ENCODE results near the gene SSTR5. TPM values are rescaled to one million over a fixed set of nuclear protein-coding genes. Genes with fewer than 3 reads are reported as not detected.

SSTR5 gene
- total and polyA plus RNA-seq, 2 donors (not counting 1 experiment from before 2014, with no cell fraction given) = not detected

DNA sequence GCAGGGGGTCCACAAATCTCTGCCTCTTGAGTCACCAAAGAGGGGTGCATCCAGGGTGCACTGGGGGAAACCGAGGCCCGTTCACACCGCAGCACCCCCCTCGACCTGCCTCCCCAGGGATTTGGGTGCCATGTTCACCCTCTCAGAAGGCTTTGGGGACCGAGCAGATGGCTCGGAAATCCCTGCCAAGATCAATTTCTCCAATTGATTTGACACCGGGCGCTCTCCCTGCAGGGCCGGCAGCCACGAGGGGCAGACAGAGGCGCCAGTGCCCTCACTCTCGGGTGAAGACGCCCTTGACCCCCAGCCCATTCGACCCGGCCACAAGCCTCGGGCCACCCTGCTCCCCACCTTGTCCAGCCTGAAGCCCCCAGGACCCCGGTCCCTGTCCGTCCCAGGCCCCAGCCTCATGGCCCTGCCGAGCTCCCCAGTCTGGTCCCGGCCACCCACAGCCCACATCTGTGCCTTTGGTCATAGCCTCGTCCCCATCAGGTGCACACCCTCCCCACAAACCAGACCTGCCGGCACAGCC lies 9.3 kb downstream of the SSTR5 start:
- no peaks in the 10 kb centered on the region for H3K4me1 ChIP-seq (ENCODE audit: control insufficient read depth in 2 of 2, insufficient read depth in 2 of 2, low read length in 2 of 2)
- Mint-ChIP-seq H3K4me3 (no peak overlapping the region), H3K4me1 (no peaks in the 10 kb centered on the region), H3K27me3 (peaks cover 10% of the 10 kb centered on the region), H3K27ac (no peak overlapping the region), H3K9me3 (ENCODE audit: insufficient read depth) (peaks cover 7% of the 10 kb centered on the region)
- peaks cover 0 to 46% (median 14%) of the 10 kb centered on the region in 3 donors for H3K9me3 ChIP-seq (ENCODE audit: control extremely low read depth in 1 of 3, control insufficient read depth in 2 of 3, insufficient read depth in 1 of 3, low read length in 2 of 3)
- no peak overlapping the region for H3K27ac ChIP-seq (ENCODE audit: low read length in 2 of 2)
- intact Hi-C loops (cut with micrococcal nuclease) = no loop called here
- no peaks in the 10 kb centered on the region for H3K79me2 ChIP-seq (ENCODE audit: control insufficient read depth, insufficient read depth, low read length)
- TF ChIP-seq, protein P1, sequence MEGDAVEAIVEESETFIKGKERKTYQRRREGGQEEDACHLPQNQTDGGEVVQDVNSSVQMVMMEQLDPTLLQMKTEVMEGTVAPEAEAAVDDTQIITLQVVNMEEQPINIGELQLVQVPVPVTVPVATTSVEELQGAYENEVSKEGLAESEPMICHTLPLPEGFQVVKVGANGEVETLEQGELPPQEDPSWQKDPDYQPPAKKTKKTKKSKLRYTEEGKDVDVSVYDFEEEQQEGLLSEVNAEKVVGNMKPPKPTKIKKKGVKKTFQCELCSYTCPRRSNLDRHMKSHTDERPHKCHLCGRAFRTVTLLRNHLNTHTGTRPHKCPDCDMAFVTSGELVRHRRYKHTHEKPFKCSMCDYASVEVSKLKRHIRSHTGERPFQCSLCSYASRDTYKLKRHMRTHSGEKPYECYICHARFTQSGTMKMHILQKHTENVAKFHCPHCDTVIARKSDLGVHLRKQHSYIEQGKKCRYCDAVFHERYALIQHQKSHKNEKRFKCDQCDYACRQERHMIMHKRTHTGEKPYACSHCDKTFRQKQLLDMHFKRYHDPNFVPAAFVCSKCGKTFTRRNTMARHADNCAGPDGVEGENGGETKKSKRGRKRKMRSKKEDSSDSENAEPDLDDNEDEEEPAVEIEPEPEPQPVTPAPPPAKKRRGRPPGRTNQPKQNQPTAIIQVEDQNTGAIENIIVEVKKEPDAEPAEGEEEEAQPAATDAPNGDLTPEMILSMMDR (IDR thresholded peaks at IDR 0.05) = no peak
- TF ChIP-seq EZH2 (IDR thresholded peaks at IDR 0.05; ENCODE audit: borderline replicate concordance, insufficient read depth, low read depth, low read length, poor library complexity, severe bottlenecking) = no peak
- H3K4me3 ChIP-seq (ENCODE audit: control extremely low read depth in 1 of 5, extremely low read depth in 1 of 5, insufficient read depth in 1 of 5, low read depth in 2 of 5, low read length in 4 of 5) = no peak overlapping the region
- H3K27me3 ChIP-seq (replicated peaks in 1 of 4; ENCODE audit: control extremely low read depth in 1 of 4, control insufficient read depth in 3 of 4, insufficient read depth in 4 of 4, low read length in 3 of 4) = peaks cover 0 to 28% (median 0%) of the 10 kb centered on the region in 4 experiments
- no peaks in the 10 kb centered on the region for H3K36me3 ChIP-seq (replicated peaks in 1 of 2; ENCODE audit: control extremely low read depth in 1 of 2, control insufficient read depth in 1 of 2, extremely low read depth in 1 of 2, insufficient read depth in 2 of 2, low read length in 1 of 2)
- POLR2A ChIA-PET = interaction anchor here (0.6 kb wide), 1 partner anchor 26 kb away, joined by 8 read pairs; no protein-coding TSS in a partner anchor
- H2AFZ ChIP-seq (ENCODE audit: insufficient read depth, low read depth, low read length, poor library complexity, severe bottlenecking) = no peak overlapping the region
- no peak overlapping the region for H3K9ac ChIP-seq (ENCODE audit: low read length)
- H4K20me1 ChIP-seq (ENCODE audit: control insufficient read depth, insufficient read depth, low read length, poor library complexity, severe bottlenecking) = no peaks in the 10 kb centered on the region
- WGBS (ENCODE audit: insufficient coverage) = 74% methylated on average over 22 of the region's 22 CpGs
- DNase-seq (no peak), ATAC-seq (ENCODE audit: low read depth) (no peak)
- H3K4me2 ChIP-seq (replicated peaks; ENCODE audit: low read depth, low read length, poor library complexity, severe bottlenecking) = no peak overlapping the region
- CTCF ChIA-PET = no interaction called here

DNA sequence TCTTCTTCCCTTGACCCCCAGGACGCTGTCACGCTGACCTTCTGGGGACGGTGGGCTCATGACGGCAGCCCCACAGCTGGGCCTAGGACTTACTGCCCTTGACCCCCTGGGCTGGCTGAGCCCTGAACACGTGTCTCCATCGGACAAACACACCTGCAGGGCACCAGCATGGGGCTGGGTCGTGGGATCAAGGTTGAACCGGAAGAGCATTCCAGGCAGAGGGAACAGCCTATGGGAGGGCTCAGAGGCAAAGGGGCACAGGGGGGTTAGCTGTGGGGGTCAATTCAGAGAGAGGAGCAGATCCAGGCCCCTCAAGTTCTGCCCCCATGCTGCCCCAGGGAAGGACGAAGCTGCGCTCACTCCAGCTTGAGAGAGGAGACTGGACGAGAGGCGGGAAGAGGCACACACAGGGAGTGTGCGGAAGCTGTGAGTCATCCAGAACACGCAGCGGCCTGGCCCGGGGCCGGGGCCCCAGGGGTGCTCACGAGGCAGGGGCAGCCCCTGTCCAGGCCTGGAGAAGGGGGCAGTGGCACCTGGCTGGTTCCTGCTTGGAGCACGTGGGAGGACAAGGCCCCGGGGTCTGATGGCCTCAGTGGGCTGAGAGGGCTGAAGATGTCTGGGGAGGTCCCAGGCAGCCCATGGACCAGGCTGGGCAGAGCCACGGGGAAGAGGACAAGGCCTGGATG lies 9.9 kb downstream of the SSTR5 start:
- Histone ChIP-seq H3K27me3 (replicated peaks in 1 of 4; ENCODE audit: control extremely low read depth in 1 of 4, control insufficient read depth in 3 of 4, insufficient read depth in 4 of 4, low read length in 3 of 4) (peaks cover 0 to 28% (median 0%) of the 10 kb centered on the region in 4 experiments), H3K4me3 (ENCODE audit: control extremely low read depth in 1 of 5, extremely low read depth in 1 of 5, insufficient read depth in 1 of 5, low read depth in 2 of 5, low read length in 4 of 5) (no peak overlapping the region), H3K27ac (ENCODE audit: low read length in 2 of 2) (no peak overlapping the region), H3K36me3 (replicated peaks in 1 of 2; ENCODE audit: control extremely low read depth in 1 of 2, control insufficient read depth in 1 of 2, extremely low read depth in 1 of 2, insufficient read depth in 2 of 2, low read length in 1 of 2) (no peaks in the 10 kb centered on the region), H3K4me2 (replicated peaks; ENCODE audit: low read depth, low read length, poor library complexity, severe bottlenecking) (no peak overlapping the region), H3K9me3 (ENCODE audit: control extremely low read depth in 1 of 3, control insufficient read depth in 2 of 3, insufficient read depth in 1 of 3, low read length in 2 of 3) (peaks cover 0 to 46% (median 14%) of the 10 kb centered on the region in 3 donors), H3K4me1 (ENCODE audit: control insufficient read depth in 2 of 2, insufficient read depth in 2 of 2, low read length in 2 of 2) (no peaks in the 10 kb centered on the region), H4K20me1 (ENCODE audit: control insufficient read depth, insufficient read depth, low read length, poor library complexity, severe bottlenecking) (no peaks in the 10 kb centered on the region), H3K9ac (ENCODE audit: low read length) (no peak overlapping the region), H3K79me2 (ENCODE audit: control insufficient read depth, insufficient read depth, low read length) (no peaks in the 10 kb centered on the region), H2AFZ (ENCODE audit: insufficient read depth, low read depth, low read length, poor library complexity, severe bottlenecking) (no peak overlapping the region)
- POLR2A ChIA-PET = no interaction called here
- Mint-ChIP-seq H3K27ac (no peak overlapping the region), H3K27me3 (peaks cover 7% of the 10 kb centered on the region), H3K9me3 (ENCODE audit: insufficient read depth) (peaks cover 7% of the 10 kb centered on the region), H3K4me3 (no peak overlapping the region), H3K4me1 (no peaks in the 10 kb centered on the region)
- DNase-seq = no peak
- CTCF ChIA-PET = no interaction called here
- ATAC-seq (ENCODE audit: low read depth) = no peak
- intact Hi-C loops (cut with micrococcal nuclease) = no loop called here
- 74% methylated on average over 20 of the region's 21 CpGs for WGBS (ENCODE audit: insufficient coverage)
- TF ChIP-seq, protein P1 (IDR thresholded peaks at IDR 0.05) = no peak
- no peak for TF ChIP-seq EZH2 (IDR thresholded peaks at IDR 0.05; ENCODE audit: borderline replicate concordance, insufficient read depth, low read depth, low read length, poor library complexity, severe bottlenecking)

Data from B cell (primary cell).